ENCODE data around the gene HID1.

GRCh38 chr17:74971069-74971841, 1.3 kb downstream of the HID1 start:
- TF ChIP-seq FOXA1 (IDR thresholded peaks at IDR 0.05) (no peak), SP1 (IDR thresholded peaks at IDR 0.05) (no peak), LEF1 (IDR thresholded peaks at IDR 0.05; ENCODE audit: borderline replicate concordance) (no peak), TARDBP (IDR thresholded peaks at IDR 0.05) (no peak), PKNOX1 (IDR thresholded peaks at IDR 0.05) (no peak), BHLHE40 (IDR thresholded peaks at IDR 0.05; ENCODE audit: borderline replicate concordance) (no peak), ELF4 (IDR thresholded peaks at IDR 0.05) (no peak), NFRKB (IDR thresholded peaks at IDR 0.05) (no peak), FOXK2 (IDR thresholded peaks at IDR 0.05) (no peak), ARNT (IDR thresholded peaks at IDR 0.05) (no peak), SUZ12 (IDR thresholded peaks at IDR 0.05) (no peak), CTBP1 (IDR thresholded peaks at IDR 0.05; ENCODE audit: borderline replicate concordance) (no peak)
